Measurements from ENCODE around the gene PODNL1.
A peak's percentile ranks its signal among the peaks of the same experiment; 100 is the strongest.

The PODNL1 gene

DNA sequence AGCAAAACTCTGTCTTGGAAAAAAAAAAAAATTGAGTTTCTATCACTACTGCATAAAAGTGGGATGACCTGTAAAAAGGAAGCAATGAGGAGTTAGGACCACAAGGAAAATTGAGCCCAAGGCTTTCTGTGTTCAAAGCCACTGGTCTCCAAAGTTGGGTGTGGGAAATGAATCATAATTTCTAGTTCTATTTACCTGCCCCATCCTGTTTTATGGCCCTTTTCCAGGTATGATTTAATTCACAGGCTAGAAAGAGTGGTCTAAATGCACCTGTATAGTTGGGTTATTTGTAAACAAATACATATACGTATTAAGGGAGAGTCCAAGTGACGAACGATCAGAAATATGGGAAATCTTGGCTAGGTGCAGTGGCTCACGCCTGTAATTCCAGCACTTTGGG lies 8.2 kb upstream of the PODNL1 start:
- TF ChIP-seq CTCF (IDR thresholded peaks at IDR 0.05; ENCODE audit: low read depth, low read length, missing control alignments), result no peak
- no peak for DNase-seq (ENCODE audit: extremely low read depth, low read depth)
- H3K4me3 ChIP-seq (replicated peaks; ENCODE audit: low read depth, low read length), result no peak overlapping the region

DNA sequence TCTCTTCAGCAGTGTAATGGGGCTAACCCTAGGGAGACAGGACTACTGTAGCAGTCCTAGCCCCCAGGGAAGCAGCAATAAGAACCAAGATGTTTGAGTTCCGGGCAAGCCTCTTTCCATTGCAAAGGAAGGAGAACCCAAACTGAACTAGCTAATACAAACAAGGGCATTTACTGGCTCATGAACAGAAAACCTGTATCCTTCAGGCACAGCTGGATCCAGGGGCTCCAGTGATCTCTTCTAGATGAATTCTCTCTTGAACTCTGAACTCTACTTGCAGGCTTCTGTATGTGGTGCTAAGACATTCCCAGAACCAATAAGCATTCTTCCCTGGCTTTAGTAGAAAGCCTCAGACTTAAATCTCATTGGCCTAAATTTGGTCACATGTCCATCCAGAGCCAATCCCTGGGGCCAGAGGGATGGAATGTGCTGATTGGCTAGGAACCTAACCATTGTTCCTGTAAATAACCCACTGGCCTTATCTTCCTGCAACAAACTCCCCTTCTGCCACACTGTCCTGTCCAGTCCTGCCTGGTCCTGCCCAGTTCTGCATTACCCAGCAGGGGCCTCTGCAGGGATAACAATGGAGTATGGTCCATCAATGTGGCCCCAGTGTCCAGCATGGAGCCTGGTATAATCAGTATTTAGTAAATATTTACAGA lies 3.9 kb upstream of the PODNL1 start:
- no peak for TF ChIP-seq CTCF (IDR thresholded peaks at IDR 0.05; ENCODE audit: low read depth, low read length, missing control alignments)
- no peak overlapping the region for H3K4me3 ChIP-seq (replicated peaks; ENCODE audit: low read depth, low read length)
- DNase-seq (ENCODE audit: extremely low read depth, low read depth), result no peak

GRCh38 chr19:13937479-13938300 lies 527 bp downstream of the PODNL1 start:
- H3K4me3 ChIP-seq (replicated peaks; ENCODE audit: low read depth, low read length), result peak overlapping the region; percentile 15; the same call in 1 of the 2 replicates
- TF ChIP-seq CTCF (IDR thresholded peaks at IDR 0.05; ENCODE audit: low read depth, low read length, missing control alignments), result no peak
- no peak for DNase-seq (ENCODE audit: extremely low read depth, low read depth)

DNA sequence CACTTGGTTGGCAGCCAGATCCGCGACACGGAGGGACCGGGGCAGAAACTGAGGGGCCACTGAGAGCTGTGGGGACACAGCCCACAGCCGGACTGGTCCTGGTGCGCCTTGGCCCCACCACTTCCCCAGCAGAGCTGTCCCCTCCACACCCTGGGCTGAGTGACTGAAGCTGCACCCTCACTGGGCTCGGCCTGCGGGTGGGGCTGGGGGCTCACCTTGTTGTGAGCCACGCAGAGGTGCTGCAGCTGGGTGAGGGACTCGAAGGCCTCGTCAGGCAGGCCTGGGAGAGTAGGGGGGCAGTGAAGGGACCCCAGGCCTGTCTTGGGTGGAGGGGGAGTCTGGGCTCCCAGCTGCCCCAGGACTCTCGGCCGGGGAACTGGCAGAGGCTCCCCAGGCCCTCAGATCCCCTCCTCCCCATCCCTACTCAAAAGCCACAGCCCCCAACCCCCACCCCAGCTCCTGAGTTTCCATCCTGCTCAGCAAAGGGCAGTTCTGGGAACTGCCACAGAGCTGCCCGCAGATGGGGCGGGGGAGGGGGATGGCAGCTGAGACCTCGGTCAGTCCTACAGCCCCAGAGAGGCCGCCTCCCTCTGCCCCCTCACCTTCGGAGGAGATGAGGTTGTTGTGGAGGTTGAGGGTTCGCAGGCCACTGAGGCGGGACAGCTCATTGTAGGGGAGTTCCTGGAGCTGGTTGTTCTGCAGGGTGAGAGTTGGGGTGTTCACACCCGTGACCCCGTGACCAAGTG lies 2.3 kb downstream of the PODNL1 start:
- H3K4me3 ChIP-seq (replicated peaks; ENCODE audit: low read depth, low read length), result no peak overlapping the region
- no peak for DNase-seq (ENCODE audit: extremely low read depth, low read depth)
- TF ChIP-seq CTCF (IDR thresholded peaks at IDR 0.05; ENCODE audit: low read depth, low read length, missing control alignments), result no peak

- no peak for TF ChIP-seq CTCF (IDR thresholded peaks at IDR 0.05; ENCODE audit: low read depth, low read length, missing control alignments)
- DNase-seq (ENCODE audit: extremely low read depth, low read depth), result no peak
These were observed 3.5 kb downstream of the PODNL1 start for GRCh38 chr19:13934785-13935109.

GRCh38 chr19:13932911-13933393 lies 5.3 kb downstream of the PODNL1 start:
- TF ChIP-seq CTCF (IDR thresholded peaks at IDR 0.05; ENCODE audit: low read depth, low read length, missing control alignments), result no peak
- no peak for DNase-seq (ENCODE audit: extremely low read depth, low read depth)
- no peak overlapping the region for H3K4me3 ChIP-seq (replicated peaks; ENCODE audit: low read depth, low read length)

More at GRCh38 chr19:13934785-13935109, 3.5 kb downstream of the PODNL1 start:
- H3K4me3 ChIP-seq (replicated peaks; ENCODE audit: low read depth, low read length), result no peak overlapping the region
